T-helper 1 cell (primary cell): ENCODE measurements around the gene TNS2.
A peak's percentile ranks its signal among the peaks of the same experiment; 100 is the strongest.

Experiments
- DNase-seq, 5 donors: peaks; one replicate each; pipeline ENCODE4 v3.0.0-alpha.2; 2012 to 2020

Gene TNS2

GRCh38 chr12:53056901-53057300 lies 7.0 kb downstream of the TNS2 start:
- DNase-seq, result no peak

DNA sequence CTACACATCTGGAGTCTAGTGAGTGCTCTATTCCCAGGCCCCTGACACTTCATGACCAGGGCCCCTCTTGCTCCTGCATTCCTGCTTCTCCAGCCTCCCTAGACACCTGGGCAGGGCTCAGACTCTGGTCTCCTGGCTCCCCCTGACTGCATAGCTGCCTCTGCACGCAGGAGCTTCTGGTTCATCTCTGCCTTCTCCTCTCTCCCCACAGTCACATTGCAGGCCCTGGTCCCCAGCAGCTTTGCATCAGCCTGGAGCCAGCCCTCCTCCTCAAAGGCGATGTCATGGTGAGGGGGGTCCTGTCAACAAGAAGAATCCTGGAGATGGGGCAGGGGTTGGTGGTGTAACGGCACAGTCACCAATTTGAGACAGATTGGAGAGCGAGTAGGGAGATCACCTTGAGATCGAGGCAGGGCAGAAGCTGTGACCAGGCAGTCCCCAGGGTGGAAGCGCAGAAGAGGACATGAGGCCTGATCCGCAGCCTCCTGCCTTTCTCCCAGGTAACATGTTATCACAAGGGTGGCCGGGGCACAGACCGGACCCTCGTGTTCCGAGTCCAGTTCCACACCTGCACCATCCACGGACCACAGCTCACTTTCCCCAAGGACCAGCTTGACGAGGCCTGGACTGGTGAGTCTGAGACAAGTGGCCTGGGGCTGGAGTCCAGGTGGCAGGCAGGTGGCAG lies 8.1 kb downstream of the TNS2 start:
- no peak for DNase-seq

GRCh38 chr12:53058674-53059433 lies 9.0 kb downstream of the TNS2 start:
- no peak for DNase-seq

GRCh38 chr12:53059434-53060063 lies 9.7 kb downstream of the TNS2 start:
- no peak for DNase-seq

DNA sequence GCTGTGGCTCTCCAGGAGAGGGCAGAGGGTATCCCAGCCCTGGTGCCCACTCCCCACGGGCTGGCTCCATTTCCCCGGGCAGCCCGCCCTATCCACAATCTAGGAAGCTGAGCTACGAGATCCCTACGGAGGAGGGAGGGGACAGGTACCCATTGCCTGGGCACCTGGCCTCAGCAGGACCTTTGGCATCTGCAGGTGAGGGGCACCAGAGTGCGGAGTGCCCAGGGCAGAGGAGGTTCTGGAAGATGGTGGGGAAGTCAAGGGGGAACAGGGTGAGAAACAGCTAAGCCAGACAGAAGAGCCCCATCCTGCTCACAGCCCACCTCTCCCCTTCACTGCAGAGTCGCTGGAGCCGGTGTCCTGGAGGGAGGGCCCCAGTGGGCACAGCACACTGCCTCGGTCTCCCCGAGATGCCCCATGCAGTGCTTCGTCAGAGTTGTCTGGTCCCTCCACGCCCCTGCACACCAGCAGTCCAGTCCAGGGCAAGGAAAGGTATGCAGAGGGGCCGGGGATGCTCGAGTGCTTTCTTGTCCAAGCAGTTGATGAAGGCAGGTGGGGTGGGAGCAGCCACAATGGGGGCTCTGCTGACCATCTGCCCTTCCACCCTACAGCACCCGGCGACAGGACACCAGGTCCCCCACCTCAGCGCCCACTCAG lies 10.3 kb downstream of the TNS2 start:
- no peak for DNase-seq

GRCh38 chr12:53060721-53061276 lies 10.9 kb downstream of the TNS2 start:
- no peak for DNase-seq

- DNase-seq, result no peak
Measured at GRCh38 chr12:53061404-53062010, 11.6 kb downstream of the TNS2 start.

GRCh38 chr12:53062011-53062961 lies 12.4 kb downstream of the TNS2 start:
- no peak for DNase-seq

DNA sequence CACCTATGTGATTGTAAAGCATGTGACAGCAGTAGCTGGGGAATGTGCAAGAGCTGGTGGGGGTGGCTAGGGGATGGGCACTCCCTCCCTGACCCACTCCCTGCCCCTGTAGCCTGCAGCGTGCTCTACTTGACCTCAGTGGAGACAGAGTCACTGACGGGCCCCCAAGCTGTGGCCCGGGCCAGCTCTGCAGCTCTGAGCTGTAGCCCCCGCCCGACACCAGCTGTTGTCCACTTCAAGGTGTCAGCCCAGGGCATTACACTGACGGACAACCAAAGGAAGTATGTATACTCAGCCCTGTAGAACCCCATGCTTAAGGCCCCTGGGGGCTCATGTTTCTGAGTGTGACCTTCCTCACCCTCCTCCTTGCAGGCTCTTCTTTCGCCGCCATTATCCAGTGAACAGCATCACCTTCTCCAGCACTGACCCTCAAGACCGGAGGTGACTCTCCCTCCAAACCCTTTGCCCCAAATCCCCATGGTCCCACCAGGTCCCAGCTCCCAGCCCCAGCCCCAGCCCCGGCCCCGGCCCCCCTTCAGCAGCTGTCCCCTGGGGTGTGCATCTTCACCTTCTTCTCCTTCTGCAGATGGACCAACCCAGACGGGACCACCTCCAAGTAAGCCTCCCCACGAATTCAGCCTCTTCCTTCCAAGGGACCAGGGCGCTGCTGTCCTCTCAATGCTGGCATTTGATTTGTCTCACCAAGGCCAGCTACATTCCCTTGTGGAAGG lies 13.3 kb downstream of the TNS2 start:
- no peak for DNase-seq

- no peak for DNase-seq
Measured at GRCh38 chr12:53063708-53064612, 14.1 kb downstream of the TNS2 start.

DNA sequence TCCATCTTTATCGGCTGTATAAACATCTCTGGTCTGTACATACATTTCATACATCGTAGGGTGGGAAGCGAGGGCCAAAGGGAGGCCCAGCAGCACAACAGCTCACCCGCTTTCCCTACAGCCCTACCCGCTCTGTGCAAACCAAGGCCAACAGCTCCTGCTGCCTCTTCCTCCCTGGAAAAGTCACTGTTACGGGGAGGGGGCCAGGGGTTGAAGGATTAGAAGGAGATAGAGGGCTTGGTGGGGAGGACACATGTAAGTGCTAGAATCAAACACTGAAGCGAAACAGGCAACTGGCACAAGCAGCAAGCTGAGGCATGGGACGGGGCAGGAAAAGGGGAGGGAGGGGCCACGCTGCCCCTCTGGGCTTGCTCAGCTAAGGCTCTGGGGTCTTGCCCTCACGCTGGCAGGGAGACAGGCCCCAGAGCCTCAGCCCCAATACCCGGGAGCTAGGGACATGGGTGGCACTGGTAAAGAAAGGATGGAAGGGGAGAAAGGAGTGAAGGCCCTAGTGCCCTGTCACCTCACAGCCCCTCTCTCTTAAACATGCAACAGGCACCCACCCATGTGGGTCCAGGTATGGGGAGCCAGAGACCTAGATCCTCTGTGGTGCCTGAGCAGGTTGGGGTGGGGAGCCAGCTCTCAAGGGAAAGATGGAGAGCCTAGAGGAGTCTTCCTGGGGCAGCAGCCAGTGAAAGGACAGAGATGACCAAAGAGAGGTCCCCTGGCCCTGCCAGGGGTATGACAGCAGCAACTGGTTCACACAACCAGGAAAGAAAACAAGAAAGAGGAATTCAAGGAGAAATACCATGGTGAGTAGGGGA lies 15.0 kb downstream of the TNS2 start:
- no peak for DNase-seq

- DNase-seq, result no peak
Measured at GRCh38 chr12:53065470-53065869, 15.6 kb downstream of the TNS2 start.

DNA sequence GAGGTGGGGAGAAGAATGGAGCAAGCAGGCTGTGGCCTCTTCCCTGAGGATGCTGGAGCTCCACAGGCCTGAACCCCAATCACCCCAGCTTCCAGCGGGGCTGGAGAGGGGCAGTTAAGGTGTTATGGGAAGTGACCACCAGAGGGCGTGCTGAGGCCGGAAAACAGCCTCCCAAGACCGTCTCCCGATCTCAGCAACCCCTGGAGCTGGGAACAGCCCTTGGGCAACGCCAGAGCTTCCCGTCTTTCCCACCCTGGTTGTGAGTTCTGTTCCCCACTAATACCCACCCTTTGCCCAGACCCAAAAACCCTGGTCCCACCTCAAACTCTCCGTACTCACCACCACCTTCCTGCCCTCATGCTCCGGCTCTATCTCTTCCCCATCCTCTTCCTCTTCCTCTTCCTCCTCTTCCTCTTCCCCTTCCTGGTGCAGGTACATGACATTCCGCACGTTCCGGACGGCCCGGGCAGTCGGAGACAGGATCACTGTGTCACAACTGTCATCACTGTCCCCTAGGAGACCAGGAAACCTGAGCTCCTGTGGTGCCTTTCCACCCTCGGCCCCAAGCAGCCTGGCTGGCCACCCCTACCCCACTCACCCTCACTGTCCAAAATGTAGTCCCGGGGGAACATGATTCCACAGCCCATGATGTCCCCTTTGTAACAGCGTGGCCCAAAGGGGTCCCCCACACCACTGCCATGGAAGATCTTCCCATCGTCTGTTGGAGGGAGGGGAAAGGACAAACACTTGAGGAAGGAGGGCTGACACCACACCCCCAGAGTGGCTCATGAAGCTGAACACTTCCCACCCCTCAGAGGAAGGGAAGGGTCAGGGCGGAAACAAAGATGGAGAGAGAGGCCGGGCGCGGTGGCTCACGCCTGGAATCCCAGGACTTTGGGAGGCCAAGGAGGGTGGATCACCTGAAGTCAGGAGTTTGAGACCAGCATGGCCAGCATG lies 16.4 kb downstream of the TNS2 start:
- peak; percentile 39 to 67 (median 56) for DNase-seq

DNA sequence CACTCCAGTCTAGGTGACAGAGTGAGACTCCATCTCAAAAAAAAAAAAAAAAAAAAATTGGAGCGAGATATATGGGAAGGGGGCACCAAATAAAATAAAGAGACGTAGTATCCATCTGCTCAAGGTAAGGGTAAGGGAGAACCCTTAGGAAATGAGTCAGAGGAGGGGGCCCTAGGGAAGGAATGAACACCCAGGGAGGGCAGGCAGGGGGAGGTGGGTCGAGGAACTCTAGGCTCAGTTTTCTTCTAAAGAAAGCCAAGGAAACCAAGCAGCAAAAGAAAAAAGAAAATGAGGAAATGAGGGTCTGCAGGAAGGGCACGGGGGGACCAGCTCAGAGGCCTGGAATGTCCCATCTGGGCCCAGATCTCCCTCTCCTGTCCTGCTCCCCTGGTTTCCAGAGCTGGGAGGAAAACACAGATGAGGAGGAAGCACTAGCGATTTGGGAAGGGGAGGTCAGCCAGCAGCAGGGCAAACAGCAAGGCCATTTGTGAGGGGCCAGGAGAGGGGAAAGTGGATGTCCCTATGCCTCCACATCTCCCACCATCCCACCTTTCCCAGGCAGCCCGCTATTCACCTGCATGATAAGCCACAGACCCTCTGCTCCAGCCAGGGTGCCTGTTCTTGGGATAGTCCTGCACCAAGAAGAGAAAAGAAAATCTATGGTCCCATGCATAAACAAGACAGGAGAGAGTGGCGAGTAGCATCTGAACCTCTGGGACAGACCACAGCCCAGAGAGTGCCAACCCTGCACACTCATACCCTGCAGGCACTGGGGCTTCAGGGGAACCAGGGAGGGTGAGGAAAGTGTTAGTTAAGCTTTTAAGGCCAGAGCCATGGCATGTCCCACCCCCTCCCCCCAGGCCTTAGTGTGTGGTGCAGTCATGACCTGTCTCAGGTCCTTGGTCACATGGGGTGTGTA lies 17.5 kb downstream of the TNS2 start:
- no peak for DNase-seq

GRCh38 chr12:53067993-53068770 lies 18.3 kb downstream of the TNS2 start:
- DNase-seq, result no peak
